Colonic mucosa (tissue), 4 donors: Measurements from ENCODE around the gene MUC5B. TPM values are rescaled to one million over a fixed set of nuclear protein-coding genes. Genes with fewer than 3 reads are reported as not detected.

Experiments used
- DNase-seq: peaks from one replicate; pipeline ENCODE4 v3.0.0-alpha.2; 2020
- H3K27ac ChIP-seq: fragments of 200-600 bp; one replicate; pipeline ENCODE4 v1.8.0; 2021
- H3K27me3 ChIP-seq: fragments of 200-600 bp; one replicate; pipeline ENCODE4 v1.8.0; 2021
- H3K36me3 ChIP-seq: fragments of 200-600 bp; one replicate; pipeline ENCODE4 v1.8.0; 2021
- H3K4me1 ChIP-seq: fragments of 200-600 bp; one replicate; pipeline ENCODE4 v1.8.0; 2021; ENCODE audit warnings: mild to moderate bottlenecking
- H3K4me3 ChIP-seq: fragments of 200-600 bp; one replicate; pipeline ENCODE4 v1.8.0; 2021
- H3K9ac ChIP-seq, 2 donors: one replicate each; pipeline ENCODE4 v1.7.0; 2013; ENCODE audit warnings: control low read depth in 2 of 2, low read depth in 2 of 2, low read length in 2 of 2
- H3K9me3 ChIP-seq: fragments of 200-600 bp; one replicate; pipeline ENCODE4 v1.8.0; 2021
- intact Hi-C: fragments of 100-400 bp; cut with DNase I; formaldehyde crosslinking; loops from one replicate; pipeline ENCODE4 v1.14.1; 2022
- total RNA-seq, 2 donors: library from RNA; stranded (reverse); fragmentation: NEBNext Ultra II Directional in 1 of 2; extraction: Animal tissue kit (Norgen Biotek cat#: 25700) in 1 of 2; gene quantifications; one replicate each; pipeline ENCODE4 v1.2.1, GENCODE V29; 2021
- TF ChIP-seq, protein P1 (sequence below): fragments of 200-600 bp; IDR thresholded peaks from one replicate; pipeline ENCODE4 v1.8.0; 2022; ENCODE audit warnings: antibody characterized with exemption, mild to moderate bottlenecking
- donor health status: healthy.
- donor health status: DM: no; HTN: no; CAD: no.
- donor health status: DM: no; HTN: no; CAD: no.

Gene MUC5B
- total RNA-seq, 2 donors from 2014 or later = 285 to 655 TPM

DNA sequence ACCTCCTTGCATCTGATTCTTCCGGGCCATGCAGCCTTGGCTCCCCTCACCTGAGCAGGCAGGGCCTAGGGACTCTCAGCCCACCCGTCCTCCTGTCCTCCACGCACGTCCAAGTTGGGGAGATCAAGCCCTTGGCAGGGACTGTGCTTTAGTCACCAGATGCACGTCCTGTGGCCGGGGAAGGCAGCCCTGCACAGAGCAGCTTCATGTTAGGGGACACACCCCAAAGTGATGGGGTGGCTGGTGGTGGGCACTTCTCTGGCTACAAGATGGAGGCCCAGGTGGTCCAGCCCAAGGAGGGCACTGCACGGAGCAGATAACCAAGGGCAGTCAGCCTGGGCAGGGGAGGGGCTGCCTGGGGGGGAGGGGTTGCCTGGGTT is 1.2 kb downstream of the MUC5B start:
- TF ChIP-seq, protein P1, sequence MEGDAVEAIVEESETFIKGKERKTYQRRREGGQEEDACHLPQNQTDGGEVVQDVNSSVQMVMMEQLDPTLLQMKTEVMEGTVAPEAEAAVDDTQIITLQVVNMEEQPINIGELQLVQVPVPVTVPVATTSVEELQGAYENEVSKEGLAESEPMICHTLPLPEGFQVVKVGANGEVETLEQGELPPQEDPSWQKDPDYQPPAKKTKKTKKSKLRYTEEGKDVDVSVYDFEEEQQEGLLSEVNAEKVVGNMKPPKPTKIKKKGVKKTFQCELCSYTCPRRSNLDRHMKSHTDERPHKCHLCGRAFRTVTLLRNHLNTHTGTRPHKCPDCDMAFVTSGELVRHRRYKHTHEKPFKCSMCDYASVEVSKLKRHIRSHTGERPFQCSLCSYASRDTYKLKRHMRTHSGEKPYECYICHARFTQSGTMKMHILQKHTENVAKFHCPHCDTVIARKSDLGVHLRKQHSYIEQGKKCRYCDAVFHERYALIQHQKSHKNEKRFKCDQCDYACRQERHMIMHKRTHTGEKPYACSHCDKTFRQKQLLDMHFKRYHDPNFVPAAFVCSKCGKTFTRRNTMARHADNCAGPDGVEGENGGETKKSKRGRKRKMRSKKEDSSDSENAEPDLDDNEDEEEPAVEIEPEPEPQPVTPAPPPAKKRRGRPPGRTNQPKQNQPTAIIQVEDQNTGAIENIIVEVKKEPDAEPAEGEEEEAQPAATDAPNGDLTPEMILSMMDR = no peak
- intact Hi-C loops = no loop called here
- Histone ChIP-seq H3K9me3 (no peaks in the 10 kb centered on the region), H3K27ac (peak overlapping the region; percentile 59), H3K36me3 (no peaks in the 10 kb centered on the region), H3K9ac (peak overlapping the region; percentile 72 to 79), H3K27me3 (no peaks in the 10 kb centered on the region), H3K4me1 (peaks cover 15% of the 10 kb centered on the region), H3K4me3 (peak overlapping the region; percentile 42)
- no peak for DNase-seq

DNA sequence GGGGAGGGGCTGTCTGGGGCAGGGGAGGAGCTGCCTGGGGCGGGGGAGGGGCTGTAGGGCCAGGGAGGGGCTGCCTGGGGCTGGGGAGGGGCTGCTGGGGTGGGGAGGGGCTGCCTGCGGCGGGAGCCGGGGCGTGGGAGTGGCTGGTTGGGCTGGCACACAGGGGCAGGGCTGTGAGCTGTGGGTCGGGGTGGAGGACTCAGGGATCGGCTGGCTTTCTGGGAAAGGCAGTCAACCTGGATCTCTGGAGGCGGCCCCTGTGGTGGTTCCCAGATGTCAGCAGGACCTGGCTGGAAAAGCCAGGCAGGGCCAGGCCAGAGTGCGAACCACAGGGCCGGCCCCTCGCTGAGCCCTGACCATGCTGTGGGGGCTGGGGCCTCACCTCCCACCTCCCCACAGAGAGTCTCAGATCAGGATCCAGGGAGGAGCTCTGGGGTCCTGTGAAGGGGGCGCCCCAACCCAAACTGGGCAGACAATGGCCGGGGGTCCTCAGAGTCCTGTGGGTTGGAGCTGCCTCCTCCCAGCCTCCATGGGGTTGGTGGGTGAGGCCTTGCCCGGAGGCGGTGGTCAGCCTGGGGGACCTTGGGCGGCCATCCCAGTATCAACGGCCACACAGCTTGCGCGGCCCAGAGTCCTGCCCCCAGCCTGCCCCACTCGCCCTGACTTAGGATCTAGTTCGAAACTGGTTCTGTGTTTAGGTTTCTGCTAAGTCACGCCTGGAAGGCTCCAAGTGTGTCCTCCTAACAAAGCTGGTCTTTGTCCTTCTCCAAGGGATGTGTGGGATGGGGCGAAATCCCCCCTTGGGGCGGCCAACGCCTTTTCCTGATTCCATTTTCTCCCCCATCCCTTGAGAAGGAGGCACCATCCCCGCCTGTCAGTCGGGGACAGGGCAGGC is 1.9 kb downstream of the MUC5B start:
- no peaks in the 10 kb centered on the region for H3K36me3 ChIP-seq
- H3K4me1 ChIP-seq = peaks cover 11% of the 10 kb centered on the region
- intact Hi-C loops = no loop called here
- no peaks in the 10 kb centered on the region for H3K27me3 ChIP-seq
- TF ChIP-seq, protein P1 = no peak
- H3K4me3 ChIP-seq = peak overlapping the region; percentile 42
- H3K27ac ChIP-seq = peak overlapping the region; percentile 27
- DNase-seq = peak; percentile 84
- no peaks in the 10 kb centered on the region for H3K9me3 ChIP-seq
- peak overlapping the region in 1 of 2 donors; percentile 55 for H3K9ac ChIP-seq

DNA sequence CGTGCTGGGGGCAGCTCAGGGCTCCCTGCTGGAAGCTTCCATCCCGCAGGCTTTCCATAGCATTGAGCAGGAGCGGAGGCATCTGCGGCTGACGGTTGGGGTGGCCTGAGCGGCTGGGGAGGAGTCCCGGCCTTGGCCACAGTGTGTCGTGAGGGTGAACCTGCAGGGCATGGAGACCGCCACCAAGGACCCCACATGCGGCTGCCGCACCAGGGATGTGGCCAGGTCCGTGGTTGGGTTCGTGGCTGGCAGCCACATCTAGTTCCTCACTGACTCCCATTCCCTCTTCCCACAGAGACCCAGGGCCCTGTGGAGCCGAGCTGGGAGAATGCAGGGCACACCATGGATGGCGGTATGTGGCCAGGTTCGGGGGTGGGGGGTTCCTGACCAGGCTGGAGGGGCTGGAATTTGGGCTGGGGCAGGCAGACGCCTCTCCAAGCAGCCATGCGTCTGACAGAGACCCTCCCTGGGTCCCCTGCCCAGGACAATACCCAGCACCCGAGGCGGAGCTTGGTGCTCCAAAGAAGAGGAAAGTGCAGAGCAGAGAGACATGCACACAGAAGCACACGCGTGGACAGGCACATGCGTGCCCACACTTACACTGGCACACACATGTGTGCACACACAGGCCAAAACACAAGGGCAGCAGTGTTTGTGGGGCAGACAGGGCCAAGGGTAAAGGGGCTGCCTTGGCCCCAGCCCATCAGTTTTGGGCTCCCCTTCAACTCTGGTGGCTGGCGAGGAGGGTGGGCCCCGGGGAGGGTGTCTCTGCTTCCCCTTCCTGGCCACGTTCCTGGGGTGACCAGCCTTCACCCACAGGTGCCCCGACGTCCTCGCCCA is 2.7 kb downstream of the MUC5B start:
- intact Hi-C loops = no loop called here
- Histone ChIP-seq H3K4me1 (peaks cover 11% of the 10 kb centered on the region), H3K27me3 (no peaks in the 10 kb centered on the region), H3K4me3 (no peak overlapping the region), H3K9ac (peak overlapping the region in 1 of 2 donors; percentile 55), H3K27ac (no peak overlapping the region), H3K36me3 (no peaks in the 10 kb centered on the region), H3K9me3 (no peaks in the 10 kb centered on the region)
- peak; percentile 17 for DNase-seq
- TF ChIP-seq, protein P1 = no peak

DNA sequence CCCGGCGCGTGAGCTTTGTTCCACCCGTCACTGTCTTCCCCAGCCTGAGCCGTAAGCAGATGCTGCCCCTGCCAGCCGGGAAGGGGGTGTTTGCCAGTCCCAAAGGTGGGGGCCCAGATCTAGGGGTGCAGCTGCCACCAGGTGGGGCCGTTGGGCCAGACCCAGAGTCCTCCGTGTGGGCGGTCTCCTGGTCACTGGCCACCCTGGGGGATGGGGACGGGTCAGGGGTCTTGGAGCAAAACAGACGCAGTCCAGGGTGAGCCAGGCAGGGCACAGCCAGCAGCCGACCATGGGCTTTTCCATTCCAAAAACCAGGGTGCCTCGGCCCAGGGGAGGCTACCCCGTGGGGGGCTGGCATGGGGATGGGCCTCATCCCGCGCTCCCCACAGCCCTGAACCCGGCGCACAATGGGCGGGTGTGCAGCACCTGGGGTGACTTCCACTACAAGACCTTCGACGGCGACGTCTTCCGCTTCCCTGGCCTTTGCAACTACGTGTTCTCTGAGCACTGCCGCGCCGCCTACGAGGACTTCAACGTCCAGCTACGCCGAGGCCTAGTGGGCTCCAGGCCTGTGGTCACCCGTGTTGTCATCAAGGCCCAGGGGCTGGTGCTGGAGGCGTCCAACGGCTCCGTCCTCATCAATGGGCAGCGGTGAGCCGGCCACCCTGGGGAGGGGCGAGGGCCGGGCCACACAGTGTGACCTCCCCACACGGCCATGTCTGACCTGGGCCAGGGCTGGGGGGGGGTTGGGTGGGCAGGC is 3.5 kb downstream of the MUC5B start:
- Histone ChIP-seq H3K4me3 (no peak overlapping the region), H3K27me3 (no peaks in the 10 kb centered on the region), H3K9ac (no peak overlapping the region), H3K36me3 (no peaks in the 10 kb centered on the region), H3K9me3 (no peaks in the 10 kb centered on the region), H3K27ac (no peak overlapping the region), H3K4me1 (peaks cover 7% of the 10 kb centered on the region)
- TF ChIP-seq, protein P1 = no peak
- intact Hi-C loops = no loop called here
- DNase-seq = peak; percentile 23

DNA sequence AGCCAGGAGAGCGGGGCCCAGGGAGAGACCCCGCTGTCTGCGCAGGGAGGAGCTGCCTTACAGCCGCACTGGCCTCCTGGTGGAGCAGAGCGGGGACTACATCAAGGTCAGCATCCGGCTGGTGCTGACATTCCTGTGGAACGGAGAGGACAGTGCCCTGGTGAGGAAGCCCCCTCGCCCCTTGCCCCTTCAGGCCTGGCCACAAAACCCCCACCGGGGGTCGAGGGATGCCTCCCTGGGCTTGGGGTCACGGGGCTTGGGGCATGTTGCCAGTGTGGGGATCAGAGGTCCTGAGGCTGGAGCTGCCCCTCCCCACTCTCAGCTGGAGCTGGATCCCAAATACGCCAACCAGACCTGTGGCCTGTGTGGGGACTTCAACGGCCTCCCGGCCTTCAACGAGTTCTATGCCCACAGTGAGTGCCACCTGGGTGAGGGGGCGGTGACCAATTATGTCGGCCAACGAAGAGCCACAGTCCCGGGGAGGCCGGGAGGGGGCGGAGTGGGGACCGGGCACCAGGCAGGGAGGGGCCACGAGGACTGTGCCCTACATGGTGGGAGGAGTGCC is 4.2 kb downstream of the MUC5B start:
- Histone ChIP-seq H3K27me3 (no peaks in the 10 kb centered on the region), H3K27ac (no peak overlapping the region), H3K36me3 (no peaks in the 10 kb centered on the region), H3K9ac (no peak overlapping the region), H3K4me1 (peaks cover 6% of the 10 kb centered on the region), H3K9me3 (no peaks in the 10 kb centered on the region), H3K4me3 (no peak overlapping the region)
- TF ChIP-seq, protein P1 = no peak
- intact Hi-C loops = no loop called here
- DNase-seq = peak; percentile 30
